H9 (cell line): ENCODE results near the gene IWS1. TPM values are rescaled to one million over a fixed set of nuclear protein-coding genes. Genes with fewer than 3 reads are reported as not detected.

Experiments used
- DNase-seq: peaks from one replicate; pipeline ENCODE4 v3.0.0-alpha.2; 2017
- H2AFZ ChIP-seq: one replicate; pipeline ENCODE4 v1.6.1; 2013; ENCODE audit warnings: mild to moderate bottlenecking, low read length, control low read depth, moderate library complexity
- H2AK5ac ChIP-seq: 2 replicates; pipeline ENCODE4 v1.6.1; 2013; ENCODE audit warnings: low read length, control low read depth, mixed read lengths; ENCODE audit not compliant: insufficient read length
- H2BK120ac ChIP-seq: one replicate; pipeline ENCODE4 v1.6.1; 2013; ENCODE audit warnings: low read depth, mild to moderate bottlenecking, low read length, control low read depth, inconsistent platforms; ENCODE audit not compliant: poor library complexity, severe bottlenecking
- H2BK12ac ChIP-seq: 2 replicates; pipeline ENCODE4 v1.6.1; 2013; ENCODE audit warnings: low read length, control low read depth, mixed read lengths, low read depth; ENCODE audit not compliant: insufficient read length
- H2BK15ac ChIP-seq: 2 replicates; pipeline ENCODE4 v1.6.1; 2013; ENCODE audit warnings: low read depth, low read length, control low read depth
- H2BK20ac ChIP-seq: one replicate; pipeline ENCODE4 v1.6.1; 2013; ENCODE audit warnings: low read depth, mild to moderate bottlenecking, low read length, control low read depth, inconsistent platforms; ENCODE audit not compliant: poor library complexity, severe bottlenecking
- H2BK5ac ChIP-seq: 2 replicates; pipeline ENCODE4 v1.6.1; 2013; ENCODE audit warnings: low read length, control low read depth, mixed read lengths; ENCODE audit not compliant: insufficient read length
- H3K14ac ChIP-seq: 2 replicates; pipeline ENCODE4 v1.6.1; 2013; ENCODE audit warnings: low read length, control low read depth; ENCODE audit not compliant: insufficient read depth
- H3K18ac ChIP-seq: 2 replicates; pipeline ENCODE4 v1.6.1; 2013; ENCODE audit warnings: low read depth, mild to moderate bottlenecking, mixed read lengths, low read length, control low read depth; ENCODE audit not compliant: insufficient read length
- H3K23ac ChIP-seq: 2 replicates; pipeline ENCODE4 v1.6.1; 2013; ENCODE audit warnings: low read length, control low read depth, mixed read lengths, low read depth; ENCODE audit not compliant: insufficient read length
- H3K23me2 ChIP-seq: 2 replicates; pipeline ENCODE4 v1.6.1; 2013; ENCODE audit warnings: low read depth, mild to moderate bottlenecking, mixed read lengths, low read length, control low read depth; ENCODE audit not compliant: insufficient read length, poor library complexity, severe bottlenecking
- H3K27ac ChIP-seq: 2 replicates; pipeline ENCODE4 v1.5.1; 2013; ENCODE audit warnings: low read length, control low read depth, mixed read lengths, low read depth; ENCODE audit not compliant: insufficient read length
- H3K27me3 ChIP-seq: 2 replicates; pipeline ENCODE4 v1.6.1; 2013; ENCODE audit warnings: low read length, control low read depth, inconsistent platforms; ENCODE audit not compliant: insufficient read depth
- H3K4ac ChIP-seq: 2 replicates; pipeline ENCODE4 v1.6.1; 2013; ENCODE audit warnings: low read depth, mild to moderate bottlenecking, control low read depth, inconsistent platforms, low read length, moderate library complexity
- H3K4me1 ChIP-seq: 2 replicates; pipeline ENCODE4 v1.6.1; 2013; ENCODE audit warnings: low read length, control low read depth, inconsistent platforms; ENCODE audit not compliant: insufficient read depth
- H3K4me2 ChIP-seq: 2 replicates; pipeline ENCODE4 v1.6.1; 2013; ENCODE audit warnings: low read length, control low read depth, mixed read lengths; ENCODE audit not compliant: insufficient read length, insufficient read depth
- H3K56ac ChIP-seq: 2 replicates; pipeline ENCODE4 v1.6.1; 2013; ENCODE audit warnings: low read depth, mild to moderate bottlenecking, mixed read lengths, low read length, control low read depth; ENCODE audit not compliant: insufficient read length
- H3K79me1 ChIP-seq: 2 replicates; pipeline ENCODE4 v1.6.1; 2013; ENCODE audit warnings: low read depth, mild to moderate bottlenecking, moderate library complexity, low read length, control low read depth, inconsistent platforms; ENCODE audit not compliant: insufficient read depth, poor library complexity, severe bottlenecking
- H3K79me2 ChIP-seq: 2 replicates; pipeline ENCODE4 v1.6.1; 2013; ENCODE audit warnings: low read length, control low read depth, inconsistent platforms; ENCODE audit not compliant: insufficient read depth
- H3K9ac ChIP-seq: 2 replicates; pipeline ENCODE4 v1.6.1; 2013; ENCODE audit warnings: low read length, control low read depth, mixed read lengths; ENCODE audit not compliant: insufficient read length; ENCODE audit errors: extremely low read depth
- H3K9me3 ChIP-seq: one replicate; pipeline ENCODE4 v1.6.1; 2013; ENCODE audit warnings: low read depth, low read length, inconsistent platforms; ENCODE audit not compliant: control insufficient read depth
- H3T11ph ChIP-seq: one replicate; pipeline ENCODE4 v1.6.1; 2013; ENCODE audit warnings: mild to moderate bottlenecking, low read length, control low read depth, inconsistent platforms
- H4K20me1 ChIP-seq: one replicate; pipeline ENCODE4 v1.6.1; 2013; ENCODE audit not compliant: control insufficient read depth, insufficient read length, insufficient read depth
- H4K5ac ChIP-seq: 2 replicates; pipeline ENCODE4 v1.6.1; 2013; ENCODE audit warnings: low read depth, mild to moderate bottlenecking, mixed read lengths, low read length, control low read depth; ENCODE audit not compliant: insufficient read length
- H4K8ac ChIP-seq: replicated peaks from 2 replicates; pipeline ENCODE4 v1.6.1; 2013; ENCODE audit warnings: low read length, control low read depth, mixed read lengths, low read depth; ENCODE audit not compliant: insufficient read length
- H4K91ac ChIP-seq: 2 replicates; pipeline ENCODE4 v1.6.1; 2013; ENCODE audit warnings: low read depth, mild to moderate bottlenecking, moderate library complexity, mixed read lengths, low read length, control low read depth; ENCODE audit not compliant: insufficient read length
- H3K27ac Mint-ChIP-seq, 3 experiments: 2 replicates in 2 of 3; 3 replicates in 1 of 3; pipeline ENCODE4 v1.8.0; 2020 to 2021; ENCODE audit warnings: mixed read lengths in 3 of 3, mild to moderate bottlenecking in 1 of 3, moderate library complexity in 1 of 3
- H3K27me3 Mint-ChIP-seq: 2 replicates; pipeline ENCODE4 v1.8.0; 2021; ENCODE audit warnings: low read depth, mild to moderate bottlenecking, moderate library complexity, mixed read lengths
- H3K36me3 Mint-ChIP-seq, 3 experiments: 2 replicates in 2 of 3; 3 replicates in 1 of 3; pipeline ENCODE4 v1.8.0; 2020 to 2021; ENCODE audit warnings: low read depth in 3 of 3, mixed read lengths in 3 of 3; ENCODE audit not compliant: insufficient read depth in 1 of 3
- H3K4me1 Mint-ChIP-seq, 2 experiments: 2 replicates each; pipeline ENCODE4 v1.8.0; 2020; ENCODE audit warnings: mixed read lengths in 2 of 2
- H3K4me3 Mint-ChIP-seq, 2 experiments: 2 replicates in 1 of 2; 3 replicates in 1 of 2; pipeline ENCODE4 v1.8.0; 2020 to 2021; ENCODE audit warnings: mild to moderate bottlenecking in 2 of 2, mixed read lengths in 2 of 2, moderate library complexity in 1 of 2
- H3K9me3 Mint-ChIP-seq, 2 experiments: 2 replicates in 1 of 2; 3 replicates in 1 of 2; pipeline ENCODE4 v1.8.0; 2020; ENCODE audit warnings: mild to moderate bottlenecking in 2 of 2, mixed read lengths in 2 of 2, moderate library complexity in 1 of 2
- WGBS: extraction: QIAGEN DNeasy Blood & Tissue Kit; methylation state at CpG from one replicate; pipeline ENCODE4 v1.1.7; 2013; ENCODE audit warnings: missing lambda C conversion rate, low lambda C conversion rate, mixed read lengths; ENCODE audit not compliant: insufficient read length; ENCODE audit errors: extremely low coverage; 5-methylcytosine and 5-hydroxymethylcytosine counted together
- total RNA-seq: library from RNA; stranded (reverse); gene quantifications from 2 replicates; pipeline ENCODE4 v1.2.1, GENCODE V29; 2021
- TF ChIP-seq, protein P1 (sequence below): fragments of 200-600 bp; sonication (generic); conservative IDR thresholded peaks from 3 replicates; pipeline ENCODE4 v1.8.0; 2021; ENCODE audit warnings: antibody characterized with exemption, mild to moderate bottlenecking

The IWS1 gene
- total RNA-seq, 1 experiment from 2014 or later, result 66.2 TPM

DNA sequence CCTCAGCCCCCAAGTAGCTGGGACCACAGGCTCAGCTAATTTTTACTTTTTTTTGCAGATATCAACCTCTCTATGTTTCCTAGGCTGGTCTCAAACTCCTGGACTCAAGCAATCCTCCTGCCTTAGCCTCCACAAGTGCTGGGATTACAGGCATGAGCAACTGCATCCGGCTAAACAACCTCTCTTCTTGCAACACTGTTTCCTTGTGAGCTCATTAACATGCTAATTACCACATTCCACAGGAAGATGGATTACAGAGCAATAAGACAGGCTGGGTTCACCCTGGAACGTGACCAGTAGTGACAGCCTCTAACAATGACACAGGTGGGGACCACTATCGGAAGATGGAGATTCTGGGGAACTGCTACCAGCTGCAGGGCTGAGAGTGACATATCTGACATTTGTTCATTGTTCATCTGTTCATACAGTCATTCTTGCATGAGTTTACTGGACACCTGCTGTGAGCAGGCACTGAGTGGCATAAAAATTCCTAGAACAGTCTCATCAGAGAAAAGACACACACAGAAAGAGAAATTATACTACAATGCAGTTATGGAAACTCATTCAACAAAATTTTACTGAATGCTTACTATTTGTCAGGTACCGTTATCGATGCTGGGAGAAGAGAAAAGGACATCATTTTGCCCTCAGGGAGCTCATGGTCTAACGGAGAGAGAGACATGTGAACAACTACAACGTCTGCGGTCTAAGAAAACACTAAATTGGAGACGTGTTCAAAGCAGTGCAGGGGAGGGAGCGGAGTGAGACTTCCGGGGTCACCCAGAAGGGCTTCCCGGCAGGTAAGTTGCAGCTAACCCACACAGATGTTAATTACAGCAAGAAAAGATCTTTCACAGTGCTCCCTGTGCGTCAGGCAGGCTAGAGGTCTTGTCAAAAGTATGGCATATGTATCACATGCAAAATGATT is 70.5 kb downstream of the IWS1 start:
- peaks cover 7% of the 10 kb centered on the region; the same call in 1 of the 2 replicates for H3K4me1 ChIP-seq
- H3K4me3 Mint-ChIP-seq, result peak overlapping the region; percentile 46 to 59
- no peak overlapping the region for H2AFZ ChIP-seq
- H3K14ac ChIP-seq, result no peak overlapping the region
- DNase-seq, result peak; percentile 55
- H3K23ac ChIP-seq, result no peak overlapping the region
- no peak overlapping the region for H4K91ac ChIP-seq
- peak overlapping the region; percentile 68 for H3K4me2 ChIP-seq
- H3K18ac ChIP-seq, result no peak overlapping the region
- no peak overlapping the region for H2AK5ac ChIP-seq
- no peaks in the 10 kb centered on the region for H3K79me1 ChIP-seq
- H3K4me1 Mint-ChIP-seq, result peaks cover 37 to 38% of the 10 kb centered on the region in 2 experiments
- TF ChIP-seq, protein P1, sequence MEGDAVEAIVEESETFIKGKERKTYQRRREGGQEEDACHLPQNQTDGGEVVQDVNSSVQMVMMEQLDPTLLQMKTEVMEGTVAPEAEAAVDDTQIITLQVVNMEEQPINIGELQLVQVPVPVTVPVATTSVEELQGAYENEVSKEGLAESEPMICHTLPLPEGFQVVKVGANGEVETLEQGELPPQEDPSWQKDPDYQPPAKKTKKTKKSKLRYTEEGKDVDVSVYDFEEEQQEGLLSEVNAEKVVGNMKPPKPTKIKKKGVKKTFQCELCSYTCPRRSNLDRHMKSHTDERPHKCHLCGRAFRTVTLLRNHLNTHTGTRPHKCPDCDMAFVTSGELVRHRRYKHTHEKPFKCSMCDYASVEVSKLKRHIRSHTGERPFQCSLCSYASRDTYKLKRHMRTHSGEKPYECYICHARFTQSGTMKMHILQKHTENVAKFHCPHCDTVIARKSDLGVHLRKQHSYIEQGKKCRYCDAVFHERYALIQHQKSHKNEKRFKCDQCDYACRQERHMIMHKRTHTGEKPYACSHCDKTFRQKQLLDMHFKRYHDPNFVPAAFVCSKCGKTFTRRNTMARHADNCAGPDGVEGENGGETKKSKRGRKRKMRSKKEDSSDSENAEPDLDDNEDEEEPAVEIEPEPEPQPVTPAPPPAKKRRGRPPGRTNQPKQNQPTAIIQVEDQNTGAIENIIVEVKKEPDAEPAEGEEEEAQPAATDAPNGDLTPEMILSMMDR, result no peak
- H3K79me2 ChIP-seq, result no peaks in the 10 kb centered on the region
- no peak overlapping the region for H3T11ph ChIP-seq
- no peak overlapping the region for H4K8ac ChIP-seq
- no CpG with 5 or more reads among the region's 13 CpGs for WGBS
- peak overlapping the region in 2 of 3 experiments; percentile 14 to 90; a peak in 4 of 7 replicates for H3K27ac Mint-ChIP-seq
- H2BK15ac ChIP-seq, result no peak overlapping the region
- no peak overlapping the region for H2BK20ac ChIP-seq
- no peaks in the 10 kb centered on the region for H3K9me3 Mint-ChIP-seq
- H2BK5ac ChIP-seq, result no peak overlapping the region
- H3K27me3 Mint-ChIP-seq, result no peaks in the 10 kb centered on the region
- H3K9me3 ChIP-seq, result no peaks in the 10 kb centered on the region
- H3K56ac ChIP-seq, result no peak overlapping the region
- peaks cover 2% of the 10 kb centered on the region for H3K23me2 ChIP-seq
- no peaks in the 10 kb centered on the region for H3K27me3 ChIP-seq
- no peak overlapping the region for H3K4ac ChIP-seq
- H3K9ac ChIP-seq, result no peak overlapping the region
- no peak overlapping the region for H2BK12ac ChIP-seq
- peak overlapping the region; percentile 3 for H3K27ac ChIP-seq
- no peaks in the 10 kb centered on the region for H3K36me3 Mint-ChIP-seq
- no peaks in the 10 kb centered on the region for H4K20me1 ChIP-seq
- no peak overlapping the region for H4K5ac ChIP-seq
- H2BK120ac ChIP-seq, result no peak overlapping the region
